ENCODE data around the gene BRAP. TPM values are rescaled to one million over a fixed set of nuclear protein-coding genes. Genes with fewer than 3 reads are reported as not detected.

The BRAP gene
- total RNA-seq, 1 experiment from 2014 or later = 18.3 TPM

DNA sequence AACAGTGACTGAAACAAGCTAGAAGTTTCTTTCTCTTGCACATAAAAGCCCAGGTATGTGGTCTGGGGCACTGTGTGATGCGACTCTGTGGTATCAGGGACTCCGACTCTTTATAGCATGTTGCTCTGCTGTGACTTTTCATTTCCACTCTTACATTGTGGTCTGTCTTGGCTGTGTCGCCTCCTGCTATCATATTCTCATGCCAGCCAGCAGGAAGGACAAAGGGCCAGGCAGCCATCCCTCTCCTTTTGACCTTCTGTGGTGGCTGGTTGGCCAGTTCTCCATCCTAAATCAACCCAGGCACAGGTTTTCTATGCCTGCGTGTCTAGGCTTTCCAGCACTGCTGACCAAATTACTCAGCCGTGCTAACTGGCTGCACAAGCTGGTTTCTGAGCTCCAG, 8.1 kb upstream of the BRAP start (continued):
- TF ChIP-seq, protein P1, sequence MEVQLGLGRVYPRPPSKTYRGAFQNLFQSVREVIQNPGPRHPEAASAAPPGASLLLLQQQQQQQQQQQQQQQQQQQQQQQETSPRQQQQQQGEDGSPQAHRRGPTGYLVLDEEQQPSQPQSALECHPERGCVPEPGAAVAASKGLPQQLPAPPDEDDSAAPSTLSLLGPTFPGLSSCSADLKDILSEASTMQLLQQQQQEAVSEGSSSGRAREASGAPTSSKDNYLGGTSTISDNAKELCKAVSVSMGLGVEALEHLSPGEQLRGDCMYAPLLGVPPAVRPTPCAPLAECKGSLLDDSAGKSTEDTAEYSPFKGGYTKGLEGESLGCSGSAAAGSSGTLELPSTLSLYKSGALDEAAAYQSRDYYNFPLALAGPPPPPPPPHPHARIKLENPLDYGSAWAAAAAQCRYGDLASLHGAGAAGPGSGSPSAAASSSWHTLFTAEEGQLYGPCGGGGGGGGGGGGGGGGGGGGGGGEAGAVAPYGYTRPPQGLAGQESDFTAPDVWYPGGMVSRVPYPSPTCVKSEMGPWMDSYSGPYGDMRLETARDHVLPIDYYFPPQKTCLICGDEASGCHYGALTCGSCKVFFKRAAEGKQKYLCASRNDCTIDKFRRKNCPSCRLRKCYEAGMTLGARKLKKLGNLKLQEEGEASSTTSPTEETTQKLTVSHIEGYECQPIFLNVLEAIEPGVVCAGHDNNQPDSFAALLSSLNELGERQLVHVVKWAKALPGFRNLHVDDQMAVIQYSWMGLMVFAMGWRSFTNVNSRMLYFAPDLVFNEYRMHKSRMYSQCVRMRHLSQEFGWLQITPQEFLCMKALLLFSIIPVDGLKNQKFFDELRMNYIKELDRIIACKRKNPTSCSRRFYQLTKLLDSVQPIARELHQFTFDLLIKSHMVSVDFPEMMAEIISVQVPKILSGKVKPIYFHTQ (CRISPR knock-in tag; IDR thresholded peaks at IDR 0.05) = no peak
- TF ChIP-seq MYBL2 (CRISPR knock-in tag; IDR thresholded peaks at IDR 0.05) = no peak
- no peak for TF ChIP-seq NFATC4 (CRISPR knock-in tag; IDR thresholded peaks at IDR 0.05)
- no peak for TF ChIP-seq TEAD4 (CRISPR knock-in tag; IDR thresholded peaks at IDR 0.05)
- no peak for TF ChIP-seq NR2C2 (CRISPR knock-in tag; IDR thresholded peaks at IDR 0.05)
- TF ChIP-seq GRHL2 (CRISPR knock-in tag; IDR thresholded peaks at IDR 0.05; ENCODE audit: insufficient replicate concordance, severe bottlenecking) = no peak
- TF ChIP-seq ZNF121 (CRISPR knock-in tag; IDR thresholded peaks at IDR 0.05) = no peak

DNA sequence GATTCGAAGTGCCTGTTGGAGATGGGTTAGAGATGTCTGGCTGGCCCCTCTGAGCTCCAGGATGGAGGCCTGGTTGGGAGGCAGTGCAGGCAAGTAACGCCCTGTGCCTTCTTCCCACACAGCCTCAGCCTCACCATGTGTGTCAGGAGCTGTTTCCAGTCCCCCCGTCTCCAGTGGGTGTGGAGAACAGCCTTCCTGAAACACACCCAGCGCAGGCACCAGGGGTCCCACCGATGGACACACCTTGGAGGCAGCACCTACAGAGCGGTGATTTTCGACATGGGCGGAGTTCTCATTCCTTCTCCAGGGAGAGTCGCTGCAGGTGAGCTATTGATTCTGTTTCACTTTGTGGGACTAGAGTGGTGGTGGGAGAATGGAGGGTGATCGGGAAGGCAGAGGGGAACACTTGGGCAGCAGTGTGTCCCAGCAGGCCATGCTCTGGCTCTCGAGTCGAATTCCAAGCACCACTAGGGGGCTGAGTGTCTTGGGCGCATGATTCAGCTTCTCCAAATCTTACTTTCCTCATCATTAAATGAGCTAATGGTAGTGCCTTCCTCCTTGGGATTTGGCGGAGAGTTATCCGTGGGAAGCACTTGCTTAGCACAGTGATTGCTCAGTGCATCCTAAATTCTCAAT, 6.9 kb upstream of the BRAP start:
- Mint-ChIP-seq H3K27me3 (ENCODE audit: low read depth) (no peaks in the 10 kb centered on the region), H3K4me3 (no peak overlapping the region), H3K9me3 (no peaks in the 10 kb centered on the region), H3K4me1 (no peaks in the 10 kb centered on the region), H3K27ac (no peak overlapping the region), H3K36me3 (peaks cover 30% of the 10 kb centered on the region)
- peak; percentile 92 for ATAC-seq
- TF ChIP-seq ELF4 (CRISPR knock-in tag; IDR thresholded peaks at IDR 0.05; ENCODE audit: low read depth) (no peak), ZNF396 (CRISPR knock-in tag; IDR thresholded peaks at IDR 0.05; ENCODE audit: borderline replicate concordance) (no peak), CBFB (CRISPR knock-in tag; IDR thresholded peaks at IDR 0.05; ENCODE audit: low read depth) (no peak), ZNF416 (CRISPR knock-in tag; IDR thresholded peaks at IDR 0.05) (no peak), NFE2L1 (CRISPR knock-in tag; IDR thresholded peaks at IDR 0.05) (no peak), ZBTB21 (CRISPR knock-in tag; IDR thresholded peaks at IDR 0.05; ENCODE audit: borderline replicate concordance) (no peak), ZNF423 (CRISPR knock-in tag; IDR thresholded peaks at IDR 0.05) (no peak), ESRRA (CRISPR knock-in tag; IDR thresholded peaks at IDR 0.05; ENCODE audit: borderline replicate concordance) (no peak), NR1H2 (CRISPR knock-in tag; IDR thresholded peaks at IDR 0.05) (no peak), TP53 (CRISPR knock-in tag; IDR thresholded peaks at IDR 0.05) (no peak), RORB (CRISPR knock-in tag; IDR thresholded peaks at IDR 0.05) (no peak)
- TF ChIP-seq, protein P2, sequence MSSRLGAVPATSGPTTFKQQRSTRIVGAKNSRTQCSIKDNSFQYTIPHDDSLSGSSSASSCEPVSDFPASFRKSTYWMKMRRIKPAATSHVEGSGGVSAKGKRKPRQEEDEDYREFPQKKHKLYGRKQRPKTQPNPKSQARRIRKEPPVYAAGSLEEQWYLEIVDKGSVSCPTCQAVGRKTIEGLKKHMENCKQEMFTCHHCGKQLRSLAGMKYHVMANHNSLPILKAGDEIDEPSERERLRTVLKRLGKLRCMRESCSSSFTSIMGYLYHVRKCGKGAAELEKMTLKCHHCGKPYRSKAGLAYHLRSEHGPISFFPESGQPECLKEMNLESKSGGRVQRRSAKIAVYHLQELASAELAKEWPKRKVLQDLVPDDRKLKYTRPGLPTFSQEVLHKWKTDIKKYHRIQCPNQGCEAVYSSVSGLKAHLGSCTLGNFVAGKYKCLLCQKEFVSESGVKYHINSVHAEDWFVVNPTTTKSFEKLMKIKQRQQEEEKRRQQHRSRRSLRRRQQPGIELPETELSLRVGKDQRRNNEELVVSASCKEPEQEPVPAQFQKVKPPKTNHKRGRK (CRISPR knock-in tag; IDR thresholded peaks at IDR 0.05; ENCODE audit: borderline replicate concordance) = no peak
- peak; percentile 28 for DNase-seq (ENCODE audit: low spot score)
- CTCF ChIA-PET = interaction anchor here (0.6 to 1.8 kb wide), 17 partner anchors 8 to 319 kb away, joined by 3 to 12 read pairs (median 4); no protein-coding TSS in a partner anchor
- POLR2A ChIA-PET = no interaction called here

DNA sequence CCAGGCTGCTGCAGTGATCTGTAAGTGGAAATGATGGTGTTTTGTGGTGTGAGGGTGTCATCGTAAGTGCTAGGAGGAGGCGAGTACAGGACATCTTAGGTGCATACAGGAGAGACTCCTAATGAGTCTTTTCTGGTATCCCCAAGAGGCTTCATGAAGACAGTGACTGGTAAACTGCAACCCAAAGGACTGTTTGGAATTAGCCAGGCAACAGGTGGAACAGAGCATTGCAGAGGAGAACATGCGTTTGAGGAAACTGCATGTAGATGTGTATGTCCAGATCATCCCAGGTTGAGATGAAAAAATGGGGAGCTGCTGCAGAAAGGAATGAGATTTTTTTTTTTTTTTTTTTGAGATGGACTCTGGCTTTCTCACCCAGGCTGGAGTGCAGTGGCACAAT, 5.5 kb upstream of the BRAP start:
- POLR2A ChIA-PET = no interaction called here
- peaks cover 28% of the 10 kb centered on the region for H3K36me3 Mint-ChIP-seq
- peak overlapping the region; percentile 40; the same call in 1 of the 2 replicates for H3K27ac Mint-ChIP-seq
- DNase-seq (ENCODE audit: low spot score) (no peak), ATAC-seq (no peak)
- CTCF ChIA-PET = no interaction called here
- H3K4me3 Mint-ChIP-seq = no peak overlapping the region
- H3K9me3 Mint-ChIP-seq = no peaks in the 10 kb centered on the region
- no peaks in the 10 kb centered on the region for H3K27me3 Mint-ChIP-seq (ENCODE audit: low read depth)
- TF ChIP-seq FOXJ3 (CRISPR knock-in tag; IDR thresholded peaks at IDR 0.05; ENCODE audit: borderline replicate concordance) = no peak
- TF ChIP-seq CBFB (CRISPR knock-in tag; IDR thresholded peaks at IDR 0.05; ENCODE audit: low read depth) = no peak
- TF ChIP-seq ZNF232 (CRISPR knock-in tag; IDR thresholded peaks at IDR 0.05) = no peak
- TF ChIP-seq SP1 (CRISPR knock-in tag; conservative IDR thresholded peaks at IDR 0.05) = no peak
- TF ChIP-seq, protein P3, sequence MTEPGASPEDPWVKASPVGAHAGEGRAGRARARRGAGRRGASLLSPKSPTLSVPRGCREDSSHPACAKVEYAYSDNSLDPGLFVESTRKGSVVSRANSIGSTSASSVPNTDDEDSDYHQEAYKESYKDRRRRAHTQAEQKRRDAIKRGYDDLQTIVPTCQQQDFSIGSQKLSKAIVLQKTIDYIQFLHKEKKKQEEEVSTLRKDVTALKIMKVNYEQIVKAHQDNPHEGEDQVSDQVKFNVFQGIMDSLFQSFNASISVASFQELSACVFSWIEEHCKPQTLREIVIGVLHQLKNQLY (CRISPR knock-in tag; IDR thresholded peaks at IDR 0.05) = no peak
- no peak for TF ChIP-seq GTF2I (CRISPR knock-in tag; conservative IDR thresholded peaks at IDR 0.05)
- no peak for TF ChIP-seq NR1H2 (CRISPR knock-in tag; IDR thresholded peaks at IDR 0.05)
- no peak for TF ChIP-seq NFYB (CRISPR knock-in tag; conservative IDR thresholded peaks at IDR 0.05; ENCODE audit: low read depth)
- TF ChIP-seq USF2 (CRISPR knock-in tag; IDR thresholded peaks at IDR 0.05) = no peak
- TF ChIP-seq NR2C2 (CRISPR knock-in tag; IDR thresholded peaks at IDR 0.05) = no peak
- peaks cover 11% of the 10 kb centered on the region for H3K4me1 Mint-ChIP-seq

All from WTC11 (cell line).